ENCODE data around the gene DCDC2C.

Gene DCDC2C

GRCh38 chr2:3741867-3742602, 38.7 kb downstream of the DCDC2C start:
- TF ChIP-seq, protein P1, sequence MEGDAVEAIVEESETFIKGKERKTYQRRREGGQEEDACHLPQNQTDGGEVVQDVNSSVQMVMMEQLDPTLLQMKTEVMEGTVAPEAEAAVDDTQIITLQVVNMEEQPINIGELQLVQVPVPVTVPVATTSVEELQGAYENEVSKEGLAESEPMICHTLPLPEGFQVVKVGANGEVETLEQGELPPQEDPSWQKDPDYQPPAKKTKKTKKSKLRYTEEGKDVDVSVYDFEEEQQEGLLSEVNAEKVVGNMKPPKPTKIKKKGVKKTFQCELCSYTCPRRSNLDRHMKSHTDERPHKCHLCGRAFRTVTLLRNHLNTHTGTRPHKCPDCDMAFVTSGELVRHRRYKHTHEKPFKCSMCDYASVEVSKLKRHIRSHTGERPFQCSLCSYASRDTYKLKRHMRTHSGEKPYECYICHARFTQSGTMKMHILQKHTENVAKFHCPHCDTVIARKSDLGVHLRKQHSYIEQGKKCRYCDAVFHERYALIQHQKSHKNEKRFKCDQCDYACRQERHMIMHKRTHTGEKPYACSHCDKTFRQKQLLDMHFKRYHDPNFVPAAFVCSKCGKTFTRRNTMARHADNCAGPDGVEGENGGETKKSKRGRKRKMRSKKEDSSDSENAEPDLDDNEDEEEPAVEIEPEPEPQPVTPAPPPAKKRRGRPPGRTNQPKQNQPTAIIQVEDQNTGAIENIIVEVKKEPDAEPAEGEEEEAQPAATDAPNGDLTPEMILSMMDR (IDR thresholded peaks at IDR 0.05; ENCODE audit: low read depth, low read length): no peak
- in situ Hi-C loops (cut with HindIII; ENCODE audit: low sequenced_read_pairs): no loop called here
- no peak for DNase-seq (ENCODE audit: low read depth, low spot score)
- no peak overlapping the region for H3K4me3 ChIP-seq (ENCODE audit: low read depth, low read length)

DNA sequence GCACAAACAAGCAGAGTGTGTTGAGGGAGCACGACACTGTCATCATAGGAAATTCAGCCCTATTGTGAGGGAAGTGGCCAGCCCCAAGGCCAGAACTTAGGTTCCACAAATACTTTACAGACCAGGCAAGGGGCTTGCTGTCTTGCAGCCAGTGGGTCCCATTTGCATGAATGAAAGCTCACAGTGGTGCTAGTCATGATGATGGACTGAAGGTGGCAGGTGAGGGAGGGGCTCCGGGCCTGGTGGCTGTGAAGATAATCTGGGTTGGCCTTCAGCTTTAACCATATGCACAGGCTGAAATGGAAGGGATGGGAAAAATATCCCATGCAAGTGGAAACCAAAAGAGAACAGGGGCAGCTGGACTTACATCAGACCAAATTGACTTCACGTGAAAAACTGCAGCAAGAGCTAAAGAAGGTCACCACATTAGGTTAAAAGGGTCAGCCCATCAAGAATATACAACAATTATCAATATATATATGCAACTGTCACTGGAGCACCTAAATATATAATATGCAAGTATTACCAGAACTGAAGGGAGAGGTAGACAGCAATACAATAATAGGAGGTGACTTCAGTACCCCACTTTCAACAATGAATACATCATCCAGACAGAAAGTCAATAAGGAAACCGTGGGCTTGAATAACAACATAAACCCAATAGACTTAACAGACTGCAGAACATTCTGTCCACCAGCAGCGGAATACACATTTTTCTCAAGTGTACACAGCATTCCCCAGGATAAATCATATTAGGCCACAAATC, 39.6 kb downstream of the DCDC2C start:
- H3K4me3 ChIP-seq (ENCODE audit: low read depth, low read length): no peak overlapping the region
- no peak for DNase-seq (ENCODE audit: low read depth, low spot score)
- in situ Hi-C loops (cut with HindIII; ENCODE audit: low sequenced_read_pairs): no loop called here
- TF ChIP-seq, protein P1 (IDR thresholded peaks at IDR 0.05; ENCODE audit: low read depth, low read length): no peak

GRCh38 chr2:3743951-3744555, 40.7 kb downstream of the DCDC2C start:
- in situ Hi-C loops (cut with HindIII; ENCODE audit: low sequenced_read_pairs): no loop called here
- DNase-seq (ENCODE audit: low read depth, low spot score): no peak
- H3K4me3 ChIP-seq (ENCODE audit: low read depth, low read length): no peak overlapping the region
- TF ChIP-seq, protein P1 (IDR thresholded peaks at IDR 0.05; ENCODE audit: low read depth, low read length): no peak

- TF ChIP-seq, protein P1 (IDR thresholded peaks at IDR 0.05; ENCODE audit: low read depth, low read length): no peak
- H3K4me3 ChIP-seq (ENCODE audit: low read depth, low read length): no peak overlapping the region
- DNase-seq (ENCODE audit: low read depth, low spot score): no peak
- in situ Hi-C loops (cut with HindIII; ENCODE audit: low sequenced_read_pairs): no loop called here
Observed at GRCh38 chr2:3745920-3746319, 42.5 kb downstream of the DCDC2C start.

GRCh38 chr2:3747032-3747654, 43.8 kb downstream of the DCDC2C start:
- TF ChIP-seq, protein P1 (IDR thresholded peaks at IDR 0.05; ENCODE audit: low read depth, low read length): no peak
- no peak overlapping the region for H3K4me3 ChIP-seq (ENCODE audit: low read depth, low read length)

GRCh38 chr2:3747826-3748225, 44.5 kb downstream of the DCDC2C start:
- H3K4me3 ChIP-seq (ENCODE audit: low read depth, low read length): no peak overlapping the region
- TF ChIP-seq, protein P1 (IDR thresholded peaks at IDR 0.05; ENCODE audit: low read depth, low read length): no peak
- in situ Hi-C loops (cut with HindIII; ENCODE audit: low sequenced_read_pairs): no loop called here
- no peak for DNase-seq (ENCODE audit: low read depth, low spot score)

More at GRCh38 chr2:3747032-3747654, 43.8 kb downstream of the DCDC2C start:
- in situ Hi-C loops (cut with HindIII; ENCODE audit: low sequenced_read_pairs): no loop called here
- DNase-seq (ENCODE audit: low read depth, low spot score): no peak

Data from astrocyte of the spinal cord (primary cell).